Skin epidermis (tissue), 12 donors: ENCODE results near the gene POLR1C.
"Not testable (repeated sequence)": the region's sequence is repeated elsewhere in the genome, so short reads cannot be mapped to it uniquely, and the experiment has no call there.

Experiments
- H3K27ac ChIP-seq, 21 experiments: fragments of 200-600 bp; sonication (generic) in 11 of 21; one replicate each; pipeline ENCODE4 v1.5.0; 2020; ENCODE audit warnings: mild to moderate bottlenecking in 3 of 21, inconsistent platforms in 2 of 21, moderate library complexity in 2 of 21
- H3K4me3 ChIP-seq, 7 experiments: fragments of 200-600 bp; sonication (generic) in 2 of 7; one replicate each; pipeline ENCODE4 v1.5.0; 2020; ENCODE audit warnings: inconsistent platforms in 2 of 7, mild to moderate bottlenecking in 2 of 7, moderate library complexity in 1 of 7

Gene POLR1C

GRCh38 chr6:43540507-43540906, 23.6 kb downstream of the POLR1C start:
- no peak overlapping the region for H3K27ac ChIP-seq

GRCh38 chr6:43541774-43542471, 25.0 kb downstream of the POLR1C start:
- H3K4me3 ChIP-seq = no peak overlapping the region
- no peak overlapping the region for H3K27ac ChIP-seq

More at GRCh38 chr6:43540507-43540906, 23.6 kb downstream of the POLR1C start:
- no peak overlapping the region for H3K4me3 ChIP-seq

- Histone ChIP-seq H3K27ac (no peak overlapping the region), H3K4me3 (no peak overlapping the region)
Measured at GRCh38 chr6:43544461-43544860, 27.6 kb downstream of the POLR1C start.

GRCh38 chr6:43547222-43547621, 30.3 kb downstream of the POLR1C start:
- no peak overlapping the region for H3K4me3 ChIP-seq
- no peak overlapping the region for H3K27ac ChIP-seq

GRCh38 chr6:43557620-43558019, 40.7 kb downstream of the POLR1C start:
- not testable (repeated sequence) for H3K27ac ChIP-seq, H3K4me3 ChIP-seq

GRCh38 chr6:43559328-43559727, 42.4 kb downstream of the POLR1C start:
- H3K4me3 ChIP-seq = no peak overlapping the region

GRCh38 chr6:43570876-43571441, 54.1 kb downstream of the POLR1C start:
- H3K4me3 ChIP-seq = no peak overlapping the region
- H3K27ac ChIP-seq = no peak overlapping the region

More at GRCh38 chr6:43559328-43559727, 42.4 kb downstream of the POLR1C start:
- H3K27ac ChIP-seq = no peak overlapping the region
